ENCODE measurements around the gene MACROD2. TPM values are rescaled to one million over a fixed set of nuclear protein-coding genes. Genes with fewer than 3 reads are reported as not detected.

Gene MACROD2
- total RNA-seq, 4 donors from 2014 or later = 4.0 to 14.1 (median 10.4) TPM

- no peak for TF ChIP-seq POLR2A (IDR thresholded peaks at IDR 0.05)
- TF ChIP-seq EP300 (IDR thresholded peaks at IDR 0.05) = no peak
- TF ChIP-seq CTCF (IDR thresholded peaks at IDR 0.05) = no peak
- Histone ChIP-seq H3K4me1 (peaks cover 0 to 4% (median 0%) of the 10 kb centered on the region in 4 donors), H3K4me3 (no peak overlapping the region), H3K27ac (no peak overlapping the region), H3K27me3 (no peaks in the 10 kb centered on the region), H3K36me3 (no peaks in the 10 kb centered on the region), H3K9me3 (no peaks in the 10 kb centered on the region)
- DNase-seq (ENCODE audit: low spot score in 2 of 2) = no peak
- WGBS, 2 donors = 50 to 61% methylated on average over 6 of the region's 6 CpGs
Observed at GRCh38 chr20:15895560-15896084, 1900.3 kb downstream of the MACROD2 start.

- H3K27me3 ChIP-seq = no peaks in the 10 kb centered on the region
- no peak overlapping the region for H3K27ac ChIP-seq
- H3K4me1 ChIP-seq = peaks cover 0 to 4% (median 0%) of the 10 kb centered on the region in 4 donors
- no peak for DNase-seq (ENCODE audit: low spot score in 2 of 2)
- WGBS, 2 donors = 40 to 49% methylated on average over 4 of the region's 4 CpGs
- no peak overlapping the region for H3K4me3 ChIP-seq
- no peaks in the 10 kb centered on the region for H3K9me3 ChIP-seq
- no peak for TF ChIP-seq EP300 (IDR thresholded peaks at IDR 0.05)
- no peak for TF ChIP-seq POLR2A (IDR thresholded peaks at IDR 0.05)
- TF ChIP-seq CTCF (IDR thresholded peaks at IDR 0.05) = no peak
- no peaks in the 10 kb centered on the region for H3K36me3 ChIP-seq
Observed at GRCh38 chr20:15899967-15900366, 1904.7 kb downstream of the MACROD2 start.

DNA sequence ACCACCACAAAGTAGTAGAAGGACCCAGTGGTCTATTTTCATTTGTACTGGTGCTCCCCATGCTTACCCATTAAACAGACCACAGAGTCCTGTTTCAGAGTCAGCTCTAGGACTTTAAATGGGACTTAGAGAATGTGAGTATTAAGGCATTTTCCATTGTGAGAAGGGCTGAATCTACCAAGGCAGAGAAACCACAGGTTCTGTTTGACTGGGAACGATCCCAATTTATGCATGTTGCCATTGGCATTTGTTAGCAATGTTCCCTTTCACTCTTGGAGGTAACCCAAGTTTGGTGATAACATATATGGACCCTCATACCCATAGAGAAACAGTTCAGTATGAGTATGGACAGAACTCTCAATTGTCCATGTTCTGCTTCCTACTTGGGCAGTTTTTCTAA is 1905.1 kb downstream of the MACROD2 start:
- TF ChIP-seq POLR2A (IDR thresholded peaks at IDR 0.05) (no peak), CTCF (IDR thresholded peaks at IDR 0.05) (no peak), EP300 (IDR thresholded peaks at IDR 0.05) (no peak)
- Histone ChIP-seq H3K4me1 (peaks cover 0 to 4% (median 0%) of the 10 kb centered on the region in 4 donors), H3K27me3 (no peaks in the 10 kb centered on the region), H3K27ac (no peak overlapping the region), H3K36me3 (no peaks in the 10 kb centered on the region), H3K9me3 (no peaks in the 10 kb centered on the region), H3K4me3 (no peak overlapping the region)
- WGBS, 2 donors = 61 to 71% methylated on average over 1 of the region's 1 CpG
- no peak for DNase-seq (ENCODE audit: low spot score in 2 of 2)

GRCh38 chr20:15902493-15902892 is 1907.2 kb downstream of the MACROD2 start:
- WGBS, 2 donors = 93 to 94% methylated on average over 9 of the region's 9 CpGs
- Histone ChIP-seq H3K4me1 (peaks cover 0 to 4% (median 0%) of the 10 kb centered on the region in 4 donors), H3K27me3 (no peaks in the 10 kb centered on the region), H3K27ac (no peak overlapping the region), H3K4me3 (no peak overlapping the region), H3K36me3 (no peaks in the 10 kb centered on the region), H3K9me3 (no peaks in the 10 kb centered on the region)
- TF ChIP-seq CTCF (IDR thresholded peaks at IDR 0.05) (no peak), EP300 (IDR thresholded peaks at IDR 0.05) (no peak), POLR2A (IDR thresholded peaks at IDR 0.05) (no peak)
- no peak for DNase-seq (ENCODE audit: low spot score in 2 of 2)

DNA sequence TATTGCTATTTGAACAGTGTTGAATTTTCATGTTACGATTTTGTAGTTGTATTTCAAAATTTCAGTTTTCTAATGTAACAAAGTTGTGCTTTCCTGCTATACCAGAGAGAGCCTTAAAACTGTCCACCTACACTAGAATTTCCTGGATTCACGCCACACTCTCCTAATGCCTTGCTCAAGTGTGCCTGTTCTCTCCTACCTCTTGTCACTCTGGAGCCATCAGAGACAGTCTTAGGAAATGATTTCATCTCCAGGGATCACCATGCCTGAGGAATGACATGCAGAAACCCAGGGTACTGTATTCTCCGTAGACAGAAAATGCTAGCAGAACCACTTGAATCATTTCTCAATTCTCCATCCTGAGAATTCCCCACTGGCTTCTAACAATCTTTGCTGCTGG is 1910.3 kb downstream of the MACROD2 start:
- Histone ChIP-seq H3K27me3 (peaks cover 0 to 2% of the 10 kb centered on the region in 2 donors), H3K4me1 (peaks cover 0 to under 1% (median 0%) of the 10 kb centered on the region in 4 donors), H3K9me3 (no peaks in the 10 kb centered on the region), H3K36me3 (no peaks in the 10 kb centered on the region), H3K27ac (no peak overlapping the region), H3K4me3 (no peak overlapping the region)
- DNase-seq (ENCODE audit: low spot score in 2 of 2) = no peak
- TF ChIP-seq POLR2A (IDR thresholded peaks at IDR 0.05) (no peak), EP300 (IDR thresholded peaks at IDR 0.05) (no peak), CTCF (IDR thresholded peaks at IDR 0.05) (no peak)
- WGBS, 2 donors = 46 to 69% methylated on average over 3 of the region's 3 CpGs

All from tibial nerve (tissue), 4 donors.